Cardiac fibroblast (primary cell): ENCODE data around the gene LINGO1.

Source experiments
- DNase-seq, 2 donors: peaks; one replicate each; pipeline versions ENCODE4 v3.0.0 to v3.0.0-alpha.2; 2010; ENCODE audit warnings: low read depth in 2 of 2
- H3K4me3 ChIP-seq, 2 donors: replicated peaks in 1 of 2; 1 replicate in 1 of 2; 2 replicates in 1 of 2; pipeline ENCODE4 v1.5.1; 2011; ENCODE audit warnings: low read depth in 2 of 2, low read length in 2 of 2, mild to moderate bottlenecking in 2 of 2, moderate library complexity in 1 of 2
- CTCF ChIP-seq: IDR thresholded peaks from one replicate; pipeline ENCODE4 v1.5.1; 2011; ENCODE audit warnings: low read depth, mild to moderate bottlenecking, low read length, inconsistent platforms

Gene LINGO1

GRCh38 chr15:77656294-77656693 is 23.6 kb upstream of the LINGO1 start:
- no peak for TF ChIP-seq CTCF
- no peak overlapping the region for H3K4me3 ChIP-seq
- DNase-seq = no peak

GRCh38 chr15:77654975-77655374 is 22.3 kb upstream of the LINGO1 start:
- DNase-seq = peak in 1 of 2 donors; percentile 4
- peak; percentile 34 for TF ChIP-seq CTCF
- H3K4me3 ChIP-seq = no peak overlapping the region

- no peak for TF ChIP-seq CTCF
- H3K4me3 ChIP-seq = no peak overlapping the region
- no peak for DNase-seq
Measured at GRCh38 chr15:77653832-77654480, 21.2 kb upstream of the LINGO1 start.

GRCh38 chr15:77650265-77650664 is 17.6 kb upstream of the LINGO1 start:
- peak; percentile 32 for TF ChIP-seq CTCF
- DNase-seq = peak; percentile 5 to 16
- H3K4me3 ChIP-seq = no peak overlapping the region

GRCh38 chr15:77649610-77650009 is 16.9 kb upstream of the LINGO1 start:
- no peak overlapping the region for H3K4me3 ChIP-seq
- TF ChIP-seq CTCF = no peak

GRCh38 chr15:77649017-77649416 is 16.3 kb upstream of the LINGO1 start:
- no peak for DNase-seq
- no peak overlapping the region for H3K4me3 ChIP-seq
- no peak for TF ChIP-seq CTCF

More at GRCh38 chr15:77649610-77650009, 16.9 kb upstream of the LINGO1 start:
- no peak for DNase-seq

GRCh38 chr15:77647961-77648360 is 15.2 kb upstream of the LINGO1 start:
- no peak for DNase-seq
- no peak for TF ChIP-seq CTCF

More at GRCh38 chr15:77647961-77648360, 15.2 kb upstream of the LINGO1 start:
- H3K4me3 ChIP-seq = no peak overlapping the region
